HepG2 (cell line): ENCODE data around the gene AKR1C4. TPM values are rescaled to one million over a fixed set of nuclear protein-coding genes. Genes with fewer than 3 reads are reported as not detected.

Source experiments
- MAFK ChIP-seq, 2 experiments: IDR thresholded peaks in 1 of 2; conservative IDR thresholded peaks in 1 of 2; 2 replicates each; pipeline ENCODE4 v1.6.1; 2011; ENCODE audit warnings: improper control_type of control experiment in 2 of 2, low read length in 2 of 2
- MED1 ChIP-seq: sonication (generic); formaldehyde crosslinking; IDR thresholded peaks from 2 replicates; pipeline ENCODE4 v1.4.0; 2020; ENCODE audit warnings: missing genetic modification reagents
- POGZ ChIP-seq: sonication (generic); formaldehyde crosslinking; IDR thresholded peaks from 2 replicates; pipeline ENCODE4 v1.4.0; 2020; ENCODE audit warnings: mild to moderate bottlenecking, missing genetic modification reagents
- POLR2AphosphoS5 ChIP-seq: IDR thresholded peaks from 2 replicates; pipeline ENCODE4 v1.6.1; 2012; ENCODE audit warnings: low read depth, low read length
- TEAD3 ChIP-seq: optimal IDR thresholded peaks from 2 replicates; pipeline ENCODE3; 2016; ENCODE audit warnings: borderline replicate concordance
- ZEB1 ChIP-seq: IDR thresholded peaks from 2 replicates; pipeline ENCODE4 v1.6.1; 2012; ENCODE audit warnings: mild to moderate bottlenecking, low read depth, inconsistent platforms; ENCODE audit not compliant: insufficient replicate concordance
- ZMYM2 ChIP-seq: sonication (generic); formaldehyde crosslinking; IDR thresholded peaks from 2 replicates; pipeline ENCODE4 v1.8.0; 2022; ENCODE audit warnings: mild to moderate bottlenecking, missing genetic modification reagents
- ZNF264 ChIP-seq: sonication (generic); formaldehyde crosslinking; IDR thresholded peaks from 2 replicates; pipeline ENCODE4 v1.4.0; 2020; ENCODE audit warnings: missing genetic modification reagents
- ZNF556 ChIP-seq: sonication (generic); formaldehyde crosslinking; IDR thresholded peaks from 2 replicates; pipeline ENCODE4 v1.4.0; 2020; ENCODE audit warnings: mild to moderate bottlenecking, missing genetic modification reagents, borderline replicate concordance
- polyA plus RNA-seq, 8 experiments: library from polyadenylated mRNA; depleted of rRNA in 3 of 8; stranded (reverse) in 7 of 8; unstranded in 1 of 8; fragments of >200 nt; fragmentation: Illumina TruSeq in 4 of 8; extraction: Trizol in 4 of 8; gene quantifications; 2 replicates each; pipeline versions ENCODE4 v1.2.1 to v1.2.3, GENCODE V29; 2011 to 2016; ENCODE audit warnings: low read depth in 4 of 8, missing spikeins in 1 of 8, mixed read lengths in 1 of 8; ENCODE audit not compliant: insufficient read depth in 1 of 8
- total RNA-seq, 5 experiments: library from RNA; depleted of rRNA; stranded (reverse); fragments of >200 nt; fragmentation: Illumina TruSeq; extraction: Trizol; gene quantifications; 2 replicates each; pipeline ENCODE4 v1.2.3, GENCODE V29; 2016; ENCODE audit warnings: low read depth in 1 of 5
- TF ChIP-seq, protein P1 (sequence below): sonication (generic); formaldehyde crosslinking; IDR thresholded peaks from 2 replicates; pipeline ENCODE4 v1.4.0; 2020; ENCODE audit warnings: mild to moderate bottlenecking, missing genetic modification reagents
- TF ChIP-seq, protein P2 (sequence below): sonication (generic); formaldehyde crosslinking; IDR thresholded peaks from 2 replicates; pipeline ENCODE4 v1.4.0; 2020; ENCODE audit warnings: mild to moderate bottlenecking, missing genetic modification reagents
- TF ChIP-seq, protein P3 (sequence below): sonication (generic); formaldehyde crosslinking; IDR thresholded peaks from 2 replicates; pipeline ENCODE4 v1.5.0; 2020; ENCODE audit warnings: mild to moderate bottlenecking, missing genetic modification reagents, borderline replicate concordance
- TF ChIP-seq, protein P4 (sequence below): sonication (generic); formaldehyde crosslinking; IDR thresholded peaks from 2 replicates; pipeline ENCODE4 v1.8.1; 2023; ENCODE audit warnings: mild to moderate bottlenecking, missing genetic modification reagents

The AKR1C4 gene
- total and polyA plus RNA-seq, 2 of the 13 experiments (the other 11 are each of a cell fraction or from before 2014, with no cell fraction given), result 0.18 to 1.3 TPM

DNA sequence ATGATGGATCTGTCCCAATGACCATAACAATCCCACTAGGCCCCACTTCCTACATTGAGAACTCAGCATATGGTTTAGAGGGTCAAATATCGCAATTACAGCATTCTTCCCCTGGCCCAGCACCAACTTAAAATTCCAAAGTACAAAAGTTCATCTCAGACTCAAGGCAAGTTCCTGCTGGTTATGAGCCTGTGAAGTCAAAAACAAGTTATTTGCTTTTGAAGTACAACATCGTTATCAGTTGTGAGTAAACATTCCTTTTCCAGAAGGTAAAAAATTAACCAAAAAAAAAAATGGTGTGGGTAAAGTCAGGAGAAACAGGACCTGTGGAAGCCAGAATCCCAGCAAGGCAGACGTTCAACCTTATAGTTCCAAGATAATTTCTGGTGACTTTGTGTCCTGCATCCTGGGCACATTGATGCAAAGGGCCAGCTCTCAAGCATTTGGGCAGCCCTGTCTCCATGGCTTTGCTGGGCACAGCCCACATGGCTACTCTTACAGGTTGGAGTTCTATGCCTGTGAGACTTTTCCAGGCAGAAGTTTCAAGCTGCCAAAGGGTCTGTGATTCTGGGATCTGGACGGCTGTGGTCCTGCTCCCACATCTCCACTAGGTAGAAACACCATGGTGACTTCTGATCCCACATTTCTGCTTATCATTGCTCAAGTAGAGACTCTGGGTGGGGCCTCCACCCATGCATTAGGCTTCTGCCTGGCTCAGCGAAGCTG is 49.2 kb upstream of the AKR1C4 start (continued):
- TF ChIP-seq POLR2AphosphoS5 (peak; percentile 82), ZNF556 (CRISPR knock-in tag) (0 out of 2 replicates have a peak, but pooled peaks have one; percentile 50), MAFK (conservative IDR thresholded peaks at IDR 0.05 in 1 of 2, IDR thresholded peaks at IDR 0.05 in 1 of 2; ENCODE audit: low read length in 2 of 2) (peak; percentile 59 to 73), ZMYM2 (CRISPR knock-in tag) (peak; percentile 92), ZNF264 (peak; percentile 45; the same call in 1 of the 2 replicates), ZEB1 (peak; percentile 73), TEAD3 (CRISPR knock-in tag) (peak; percentile 95), POGZ (CRISPR knock-in tag) (peak; percentile 99), MED1 (CRISPR knock-in tag) (peak; percentile 100)
- TF ChIP-seq, protein P1, sequence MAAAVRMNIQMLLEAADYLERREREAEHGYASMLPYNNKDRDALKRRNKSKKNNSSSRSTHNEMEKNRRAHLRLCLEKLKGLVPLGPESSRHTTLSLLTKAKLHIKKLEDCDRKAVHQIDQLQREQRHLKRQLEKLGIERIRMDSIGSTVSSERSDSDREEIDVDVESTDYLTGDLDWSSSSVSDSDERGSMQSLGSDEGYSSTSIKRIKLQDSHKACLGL (CRISPR knock-in tag), result no peak
- TF ChIP-seq, protein P2, sequence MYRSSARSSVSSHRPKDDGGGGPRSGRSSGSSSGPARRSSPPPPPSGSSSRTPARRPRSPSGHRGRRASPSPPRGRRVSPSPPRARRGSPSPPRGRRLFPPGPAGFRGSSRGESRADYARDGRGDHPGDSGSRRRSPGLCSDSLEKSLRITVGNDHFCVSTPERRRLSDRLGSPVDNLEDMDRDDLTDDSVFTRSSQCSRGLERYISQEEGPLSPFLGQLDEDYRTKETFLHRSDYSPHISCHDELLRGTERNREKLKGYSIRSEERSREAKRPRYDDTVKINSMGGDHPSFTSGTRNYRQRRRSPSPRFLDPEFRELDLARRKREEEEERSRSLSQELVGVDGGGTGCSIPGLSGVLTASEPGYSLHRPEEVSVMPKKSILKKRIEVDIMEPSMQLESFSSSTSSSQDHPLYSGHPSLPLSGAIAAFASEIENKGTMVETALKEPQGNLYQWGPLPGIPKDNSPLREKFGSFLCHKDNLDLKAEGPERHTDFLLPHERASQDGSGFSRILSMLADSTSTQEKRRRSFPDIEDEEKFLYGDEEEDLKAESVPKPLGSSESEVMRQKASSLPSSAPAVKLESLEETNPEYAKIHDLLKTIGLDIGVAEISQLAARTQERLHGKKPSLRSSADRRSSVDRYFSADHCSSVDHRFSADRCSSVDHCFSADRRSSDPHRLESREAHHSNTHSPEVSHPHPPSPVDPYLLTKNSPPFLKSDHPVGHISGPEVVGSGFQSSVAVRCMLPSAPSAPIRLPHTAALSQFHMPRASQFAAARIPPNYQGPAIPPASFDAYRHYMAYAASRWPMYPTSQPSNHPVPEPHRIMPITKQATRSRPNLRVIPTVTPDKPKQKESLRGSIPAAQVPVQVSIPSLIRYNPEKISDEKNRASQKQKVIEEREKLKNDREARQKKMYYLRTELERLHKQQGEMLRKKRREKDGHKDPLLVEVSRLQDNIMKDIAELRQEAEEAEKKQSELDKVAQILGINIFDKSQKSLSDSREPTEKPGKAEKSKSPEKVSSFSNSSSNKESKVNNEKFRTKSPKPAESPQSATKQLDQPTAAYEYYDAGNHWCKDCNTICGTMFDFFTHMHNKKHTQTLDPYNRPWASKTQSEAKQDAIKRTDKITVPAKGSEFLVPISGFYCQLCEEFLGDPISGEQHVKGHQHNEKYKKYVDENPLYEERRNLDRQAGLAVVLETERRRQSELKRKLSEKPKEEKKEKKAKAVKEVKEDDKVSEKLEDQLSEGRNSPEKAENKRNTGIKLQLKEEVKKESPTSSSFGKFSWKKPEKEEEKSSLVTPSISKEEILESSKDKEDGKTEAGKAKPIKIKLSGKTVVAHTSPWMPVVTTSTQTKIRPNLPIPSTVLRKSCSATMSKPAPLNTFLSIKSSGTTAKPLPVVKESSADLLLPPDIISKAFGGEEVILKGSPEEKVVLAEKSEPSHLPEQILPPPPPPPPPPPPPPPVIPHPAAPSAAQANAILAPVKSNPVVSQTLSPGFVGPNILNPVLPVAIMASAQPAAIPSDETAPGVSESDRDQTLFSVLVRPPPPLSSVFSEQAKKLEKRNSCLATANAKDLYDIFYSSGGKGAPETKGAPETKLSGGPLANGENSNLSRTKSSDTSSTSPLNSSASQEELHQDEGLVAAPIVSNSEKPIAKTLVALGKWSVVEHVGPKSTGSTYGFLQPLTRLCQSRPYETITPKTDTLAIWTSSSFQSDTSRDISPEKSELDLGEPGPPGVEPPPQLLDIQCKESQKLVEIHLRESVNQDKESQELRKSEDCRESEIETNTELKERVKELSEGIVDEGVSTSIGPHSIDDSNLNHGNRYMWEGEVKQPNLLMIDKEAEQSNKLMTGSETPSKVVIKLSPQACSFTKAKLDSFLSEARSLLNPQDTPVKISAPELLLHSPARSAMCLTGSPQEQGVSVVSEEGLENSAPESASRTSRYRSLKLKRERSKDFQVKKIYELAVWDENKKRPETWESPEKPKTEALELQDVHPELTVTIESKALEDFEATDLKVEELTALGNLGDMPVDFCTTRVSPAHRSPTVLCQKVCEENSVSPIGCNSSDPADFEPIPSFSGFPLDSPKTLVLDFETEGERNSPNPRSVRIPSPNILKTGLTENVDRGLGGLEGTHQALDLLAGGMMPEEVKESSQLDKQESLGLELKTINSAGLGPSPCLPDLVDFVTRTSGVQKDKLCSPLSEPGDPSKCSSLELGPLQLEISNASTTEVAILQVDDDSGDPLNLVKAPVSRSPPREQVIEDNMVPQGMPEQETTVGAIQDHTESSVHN (CRISPR knock-in tag), result no peak
- TF ChIP-seq, protein P3, sequence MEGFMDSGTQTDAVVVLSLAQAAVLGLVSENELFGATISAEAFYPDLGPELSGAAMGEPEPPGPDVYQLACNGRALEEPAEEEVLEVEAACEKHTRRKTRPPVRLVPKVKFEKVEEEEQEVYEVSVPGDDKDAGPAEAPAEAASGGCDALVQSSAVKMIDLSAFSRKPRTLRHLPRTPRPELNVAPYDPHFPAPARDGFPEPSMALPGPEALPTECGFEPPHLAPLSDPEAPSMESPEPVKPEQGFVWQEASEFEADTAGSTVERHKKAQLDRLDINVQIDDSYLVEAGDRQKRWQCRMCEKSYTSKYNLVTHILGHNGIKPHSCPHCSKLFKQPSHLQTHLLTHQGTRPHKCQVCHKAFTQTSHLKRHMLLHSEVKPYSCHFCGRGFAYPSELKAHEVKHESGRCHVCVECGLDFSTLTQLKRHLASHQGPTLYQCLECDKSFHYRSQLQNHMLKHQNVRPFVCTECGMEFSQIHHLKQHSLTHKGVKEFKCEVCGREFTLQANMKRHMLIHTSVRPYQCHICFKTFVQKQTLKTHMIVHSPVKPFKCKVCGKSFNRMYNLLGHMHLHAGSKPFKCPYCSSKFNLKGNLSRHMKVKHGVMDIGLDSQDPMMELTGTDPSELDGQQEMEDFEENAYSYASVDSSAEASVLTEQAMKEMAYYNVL (CRISPR knock-in tag), result peak; percentile 61; the same call in 1 of the 2 replicates
- TF ChIP-seq, protein P4, sequence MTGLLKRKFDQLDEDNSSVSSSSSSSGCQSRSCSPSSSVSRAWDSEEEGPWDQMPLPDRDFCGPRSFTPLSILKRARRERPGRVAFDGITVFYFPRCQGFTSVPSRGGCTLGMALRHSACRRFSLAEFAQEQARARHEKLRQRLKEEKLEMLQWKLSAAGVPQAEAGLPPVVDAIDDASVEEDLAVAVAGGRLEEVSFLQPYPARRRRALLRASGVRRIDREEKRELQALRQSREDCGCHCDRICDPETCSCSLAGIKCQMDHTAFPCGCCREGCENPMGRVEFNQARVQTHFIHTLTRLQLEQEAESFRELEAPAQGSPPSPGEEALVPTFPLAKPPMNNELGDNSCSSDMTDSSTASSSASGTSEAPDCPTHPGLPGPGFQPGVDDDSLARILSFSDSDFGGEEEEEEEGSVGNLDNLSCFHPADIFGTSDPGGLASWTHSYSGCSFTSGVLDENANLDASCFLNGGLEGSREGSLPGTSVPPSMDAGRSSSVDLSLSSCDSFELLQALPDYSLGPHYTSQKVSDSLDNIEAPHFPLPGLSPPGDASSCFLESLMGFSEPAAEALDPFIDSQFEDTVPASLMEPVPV (CRISPR knock-in tag), result no peak
